Smooth muscle cell (in vitro differentiated cells): ENCODE data around the gene WDR91. TPM values are rescaled to one million over a fixed set of nuclear protein-coding genes. Genes with fewer than 3 reads are reported as not detected.
A peak's percentile ranks its signal among the peaks of the same experiment; 100 is the strongest.

ENCODE experiments used
- DNase-seq: peaks from one replicate; lab custom pipeline; 2025; ENCODE audit not compliant: unreplicated experiment; lab: John Stamatoyannopoulos, UW
- H2AFZ ChIP-seq: fragments of 200-600 bp; sonication (generic); 2 replicates; pipeline ENCODE4 v1.6.0; 2016; ENCODE audit warnings: antibody characterized with exemption, low read depth, mild to moderate bottlenecking
- H3F3A ChIP-seq: fragments of 200-600 bp; sonication (generic); 2 replicates; pipeline ENCODE4 v1.6.0; 2017; ENCODE audit warnings: antibody characterized with exemption, low read depth
- H3K27ac ChIP-seq: fragments of 200-600 bp; sonication (generic); 2 replicates; pipeline ENCODE4 v1.5.1; 2016; ENCODE audit warnings: low read depth, mild to moderate bottlenecking
- H3K27me3 ChIP-seq: fragments of 200-600 bp; sonication (generic); 2 replicates; pipeline ENCODE4 v1.6.1; 2016; ENCODE audit warnings: low read depth, mild to moderate bottlenecking
- H3K36me3 ChIP-seq: fragments of 200-600 bp; sonication (generic); 2 replicates; pipeline ENCODE4 v1.5.1; 2016; ENCODE audit warnings: low read depth
- H3K4me1 ChIP-seq: fragments of 200-600 bp; sonication (generic); 2 replicates; pipeline ENCODE4 v1.5.1; 2016; ENCODE audit warnings: low read depth
- H3K4me2 ChIP-seq: fragments of 200-600 bp; sonication (generic); 2 replicates; pipeline ENCODE4 v1.6.0; 2016; ENCODE audit warnings: mild to moderate bottlenecking
- H3K4me3 ChIP-seq: fragments of 200-600 bp; sonication (generic); 2 replicates; pipeline ENCODE4 v1.5.1; 2016; ENCODE audit warnings: mild to moderate bottlenecking
- H3K79me2 ChIP-seq: fragments of 200-600 bp; sonication (generic); 2 replicates; pipeline ENCODE4 v1.6.0; 2016; ENCODE audit warnings: low read depth, mild to moderate bottlenecking
- H3K9ac ChIP-seq: fragments of 200-600 bp; sonication (generic); 2 replicates; pipeline ENCODE4 v1.6.0; 2016; ENCODE audit warnings: low read depth
- H3K9me3 ChIP-seq: fragments of 200-600 bp; sonication (generic); replicated peaks from 2 replicates; pipeline ENCODE4 v1.5.1; 2016; ENCODE audit warnings: low read depth
- H4K20me1 ChIP-seq: fragments of 200-600 bp; sonication (generic); 2 replicates; pipeline ENCODE4 v1.6.0; 2016; ENCODE audit warnings: low read depth
- WGBS: methylation state at CpG from one replicate; pipeline ENCODE4 v1.1.7; 2016; ENCODE audit warnings: low lambda C conversion rate; 5-methylcytosine and 5-hydroxymethylcytosine counted together
- polyA plus RNA-seq: library from polyadenylated mRNA; unstranded; fragments of >200 nt; fragmentation: Nextera tagmentation; extraction: Ambion mirVana; gene quantifications from 2 replicates; pipeline ENCODE4 v1.2.1, GENCODE V29; 2016
- total RNA-seq: library from RNA; depleted of rRNA; stranded (reverse); fragments of >200 nt; gene quantifications from 2 replicates; pipeline ENCODE4 v1.2.3, GENCODE V29; 2014
- TF ChIP-seq, protein P1 (sequence below): fragments of 200-600 bp; sonication (generic); IDR thresholded peaks from 2 replicates; pipeline ENCODE4 v1.5.1; 2017; ENCODE audit warnings: borderline replicate concordance, mild to moderate bottlenecking, antibody characterized with exemption; ENCODE audit not compliant: insufficient read depth, poor library complexity, severe bottlenecking

The WDR91 gene
- total and polyA plus RNA-seq, 2 experiments from 2014 or later, result 6.6 to 6.8 TPM

DNA sequence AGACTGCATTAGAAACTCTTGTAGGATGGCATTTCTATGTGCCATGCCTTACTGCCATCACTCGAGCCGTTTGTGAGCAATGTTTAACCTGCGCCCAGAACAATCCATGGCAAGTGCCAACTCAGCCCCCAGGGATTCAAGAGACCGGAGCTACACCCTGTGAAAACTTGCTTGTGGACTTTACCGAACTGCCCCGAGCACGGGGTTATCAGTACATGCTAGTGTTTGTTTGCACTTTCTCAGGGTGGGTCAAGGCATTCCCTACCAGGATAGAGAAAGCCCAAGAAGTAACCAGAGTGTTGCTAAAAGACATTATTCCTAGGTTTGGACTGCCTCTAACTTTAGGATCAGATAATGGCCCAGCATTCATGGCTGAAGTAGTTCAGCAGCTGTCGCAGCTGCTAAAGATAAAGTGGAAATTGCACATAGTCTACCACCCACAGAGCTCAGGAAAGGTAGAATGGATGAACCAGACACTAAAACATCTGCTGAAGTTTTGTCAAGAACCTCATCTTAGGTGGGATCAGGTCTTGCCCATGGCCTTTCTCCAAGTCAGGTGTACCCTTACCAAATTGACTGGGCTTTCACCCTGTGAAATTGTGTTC, 31.9 kb downstream of the WDR91 start:
- H4K20me1 ChIP-seq, result no peaks in the 10 kb centered on the region
- H3K9me3 ChIP-seq, result peaks cover 24% of the 10 kb centered on the region
- no peaks in the 10 kb centered on the region for H3K79me2 ChIP-seq
- H3K36me3 ChIP-seq, result peaks cover 24% of the 10 kb centered on the region
- TF ChIP-seq, protein P1, sequence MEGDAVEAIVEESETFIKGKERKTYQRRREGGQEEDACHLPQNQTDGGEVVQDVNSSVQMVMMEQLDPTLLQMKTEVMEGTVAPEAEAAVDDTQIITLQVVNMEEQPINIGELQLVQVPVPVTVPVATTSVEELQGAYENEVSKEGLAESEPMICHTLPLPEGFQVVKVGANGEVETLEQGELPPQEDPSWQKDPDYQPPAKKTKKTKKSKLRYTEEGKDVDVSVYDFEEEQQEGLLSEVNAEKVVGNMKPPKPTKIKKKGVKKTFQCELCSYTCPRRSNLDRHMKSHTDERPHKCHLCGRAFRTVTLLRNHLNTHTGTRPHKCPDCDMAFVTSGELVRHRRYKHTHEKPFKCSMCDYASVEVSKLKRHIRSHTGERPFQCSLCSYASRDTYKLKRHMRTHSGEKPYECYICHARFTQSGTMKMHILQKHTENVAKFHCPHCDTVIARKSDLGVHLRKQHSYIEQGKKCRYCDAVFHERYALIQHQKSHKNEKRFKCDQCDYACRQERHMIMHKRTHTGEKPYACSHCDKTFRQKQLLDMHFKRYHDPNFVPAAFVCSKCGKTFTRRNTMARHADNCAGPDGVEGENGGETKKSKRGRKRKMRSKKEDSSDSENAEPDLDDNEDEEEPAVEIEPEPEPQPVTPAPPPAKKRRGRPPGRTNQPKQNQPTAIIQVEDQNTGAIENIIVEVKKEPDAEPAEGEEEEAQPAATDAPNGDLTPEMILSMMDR, result no peak
- no peak for DNase-seq
- H3K4me3 ChIP-seq, result no peak overlapping the region
- no peak overlapping the region for H3K27ac ChIP-seq
- H3K27me3 ChIP-seq, result no peaks in the 10 kb centered on the region
- WGBS, result 98% methylated on average over 8 of the region's 8 CpGs
- no peak overlapping the region for H3K9ac ChIP-seq
- no peaks in the 10 kb centered on the region for H3F3A ChIP-seq
- no peak overlapping the region for H2AFZ ChIP-seq
- H3K4me1 ChIP-seq, result no peaks in the 10 kb centered on the region
- no peak overlapping the region for H3K4me2 ChIP-seq

DNA sequence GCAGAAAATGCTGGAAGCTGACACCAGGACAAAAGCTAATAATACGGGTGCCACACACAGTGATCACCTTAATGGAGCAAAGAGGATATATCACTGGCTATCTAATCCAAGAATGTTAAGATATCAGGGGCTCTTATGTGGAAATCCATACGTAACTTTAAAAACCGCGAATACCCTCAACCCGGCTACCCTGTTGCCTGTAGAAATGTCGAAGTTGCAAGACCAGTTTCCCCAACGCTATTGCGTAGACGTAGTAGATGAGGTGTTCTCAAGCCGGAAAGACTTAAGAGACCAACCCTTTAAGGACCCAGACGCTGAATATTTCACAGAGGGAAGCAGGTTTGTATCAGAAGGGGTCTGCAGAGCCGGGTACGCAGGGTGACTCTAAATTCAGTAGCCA, 33.0 kb downstream of the WDR91 start:
- WGBS, result 84% methylated on average over 13 of the region's 13 CpGs
- TF ChIP-seq, protein P1, result no peak
- no peaks in the 10 kb centered on the region for H3K4me1 ChIP-seq
- H3K36me3 ChIP-seq, result peaks cover 18% of the 10 kb centered on the region
- H3K9ac ChIP-seq, result peak overlapping the region; percentile 55
- no peak for DNase-seq
- no peaks in the 10 kb centered on the region for H3F3A ChIP-seq
- no peak overlapping the region for H2AFZ ChIP-seq
- H3K27me3 ChIP-seq, result no peaks in the 10 kb centered on the region
- H3K9me3 ChIP-seq, result peaks cover 21% of the 10 kb centered on the region
- peak overlapping the region; percentile 87 for H3K27ac ChIP-seq
- H4K20me1 ChIP-seq, result no peaks in the 10 kb centered on the region
- H3K4me2 ChIP-seq, result no peak overlapping the region
- H3K79me2 ChIP-seq, result no peaks in the 10 kb centered on the region
- no peak overlapping the region for H3K4me3 ChIP-seq

DNA sequence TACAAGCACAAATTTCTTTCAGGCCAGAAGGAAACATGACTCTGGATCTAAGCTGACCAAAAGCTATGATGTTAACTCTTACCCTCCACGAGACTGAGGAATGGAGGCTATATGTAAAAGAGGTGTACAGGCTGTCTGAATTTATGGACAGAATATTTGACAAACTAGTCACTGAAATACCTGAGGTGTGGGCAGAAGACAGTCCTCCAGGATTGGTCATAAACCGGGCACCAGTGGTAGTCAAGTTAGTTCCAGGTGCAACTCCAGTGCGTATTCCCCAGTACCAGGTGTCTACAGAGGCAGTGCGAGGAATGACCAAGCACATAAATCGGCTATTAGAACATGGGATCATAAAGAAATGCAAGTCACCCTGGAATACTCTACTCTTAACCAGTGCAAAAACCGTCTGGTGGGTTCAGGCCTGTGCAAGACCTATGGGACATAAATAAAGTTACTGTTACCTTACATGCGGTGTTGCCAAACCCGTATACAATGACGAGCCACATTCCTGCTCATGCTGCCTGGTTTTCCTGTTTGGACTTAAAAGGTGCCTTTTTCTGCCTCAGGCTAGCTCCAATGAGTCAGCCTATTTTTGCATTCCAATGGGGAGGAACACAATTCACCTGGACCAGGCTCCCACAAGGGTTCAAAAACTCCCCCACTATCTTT, 34.2 kb downstream of the WDR91 start:
- no peaks in the 10 kb centered on the region for H3F3A ChIP-seq
- peak overlapping the region; percentile 55 for H3K9ac ChIP-seq
- H2AFZ ChIP-seq, result no peak overlapping the region
- H3K4me1 ChIP-seq, result no peaks in the 10 kb centered on the region
- WGBS, result 70% methylated on average over 9 of the region's 9 CpGs
- H3K36me3 ChIP-seq, result peaks cover 13% of the 10 kb centered on the region
- no peak for DNase-seq
- H3K9me3 ChIP-seq, result peaks cover 15% of the 10 kb centered on the region
- no peak overlapping the region for H3K4me2 ChIP-seq
- H3K27me3 ChIP-seq, result no peaks in the 10 kb centered on the region
- no peaks in the 10 kb centered on the region for H3K79me2 ChIP-seq
- peak overlapping the region; percentile 87 for H3K27ac ChIP-seq
- no peak overlapping the region for H3K4me3 ChIP-seq
- H4K20me1 ChIP-seq, result no peaks in the 10 kb centered on the region
- TF ChIP-seq, protein P1, result no peak
